Stimulated activated CD8-positive, alpha-beta memory T cell treated with anti-CD3 and anti-CD28 coated beads, Interleukin-4, amount 100 ng/mL, for 48 hours (primary cell): ENCODE results near the gene TADA3.
A peak's percentile ranks its signal among the peaks of the same experiment; 100 is the strongest.

ENCODE experiments used
- DNase-seq: peaks from one replicate; pipeline ENCODE4 v3.0.0-alpha.2; 2020

The TADA3 gene

DNA sequence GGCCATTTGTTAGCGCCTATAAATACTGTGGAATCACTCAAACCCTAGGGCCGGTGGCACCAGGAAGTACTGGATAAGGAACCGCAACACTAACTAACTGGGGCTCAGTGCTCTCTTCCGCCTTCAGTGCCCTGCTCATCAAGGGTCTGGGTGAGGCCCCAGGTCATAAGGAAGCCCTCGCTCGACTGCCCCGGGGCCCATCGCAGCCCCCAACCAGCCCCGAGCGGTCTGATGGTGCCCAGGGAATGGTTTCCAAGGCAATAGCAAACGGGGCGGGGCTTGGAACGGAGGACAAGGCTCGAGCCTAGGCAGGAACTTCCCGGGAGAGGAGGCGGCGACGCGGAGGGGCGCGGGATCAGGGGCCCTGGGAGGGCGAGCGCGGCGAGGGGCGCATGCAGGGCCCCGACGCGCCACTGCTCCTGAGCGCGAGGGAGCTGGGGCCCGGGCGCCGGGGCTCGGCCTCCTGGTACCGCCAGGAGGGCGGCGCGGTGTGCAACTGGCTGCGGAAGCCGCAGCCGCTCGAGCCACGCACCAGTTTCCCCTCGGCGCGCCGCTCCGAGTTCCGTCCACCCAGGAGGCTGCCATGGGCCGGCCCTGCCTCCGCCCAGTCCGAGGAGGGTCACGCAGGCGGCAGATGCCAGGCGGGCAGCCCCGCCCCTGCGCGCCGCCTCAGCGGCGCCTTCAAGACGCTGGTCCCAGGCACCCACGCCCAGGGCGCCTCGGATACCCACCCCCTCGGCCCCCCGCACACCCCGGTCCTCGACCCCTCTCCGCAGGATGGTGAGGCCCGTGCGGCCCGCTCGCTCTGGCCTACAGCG is 17.6 kb upstream of the TADA3 start, which contains the start of gene TTLL3:
TTLL3 (plus strand) TSS at position 648 of the 818 bp plus-strand sequence. CDS start 400 bp downstream, outside the sequence.
- DNase-seq = peak; percentile 66

DNA sequence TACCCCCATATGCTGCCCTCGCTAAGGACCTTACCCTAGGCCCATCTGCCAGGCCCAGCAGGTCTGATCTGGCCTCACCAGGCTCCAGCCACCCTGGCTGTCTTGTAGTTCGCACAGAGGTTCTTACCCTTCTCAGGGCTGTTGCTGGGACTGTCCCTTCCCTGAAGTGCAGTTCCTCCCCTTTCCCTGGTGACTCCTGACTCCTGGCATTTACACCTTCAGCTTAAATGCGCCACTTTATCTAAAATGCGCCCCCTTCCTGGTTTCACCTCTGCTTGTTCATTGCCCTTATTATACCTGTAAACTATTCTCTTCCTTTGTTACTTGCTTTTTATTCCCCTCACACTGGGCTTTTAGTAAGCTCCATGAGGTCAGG is 17.0 kb upstream of the TADA3 start:
- DNase-seq = peak; percentile 40

GRCh38 chr3:9808345-9809037 is 16.2 kb upstream of the TADA3 start:
- peak; percentile 64 for DNase-seq

DNA sequence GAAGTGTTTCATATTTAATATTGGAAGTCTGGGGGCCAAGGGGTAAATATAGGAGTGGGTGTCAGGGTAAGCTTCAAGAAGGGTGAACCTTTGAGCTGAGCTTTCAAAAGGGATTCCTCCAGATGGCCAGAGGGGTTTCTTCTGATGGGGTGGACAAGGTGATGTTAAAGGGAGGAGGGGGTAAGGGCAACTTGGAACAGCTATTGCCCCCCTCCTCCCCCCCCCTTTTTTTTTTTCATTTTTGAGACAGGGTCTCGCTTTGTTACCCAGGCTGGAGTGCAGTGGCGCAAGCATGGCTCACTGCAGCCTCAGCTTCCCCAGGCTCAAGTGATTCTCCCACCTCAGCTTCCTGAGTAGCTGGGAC is 15.7 kb upstream of the TADA3 start:
- DNase-seq = no peak

GRCh38 chr3:9806688-9807589 is 14.7 kb upstream of the TADA3 start:
- no peak for DNase-seq

DNA sequence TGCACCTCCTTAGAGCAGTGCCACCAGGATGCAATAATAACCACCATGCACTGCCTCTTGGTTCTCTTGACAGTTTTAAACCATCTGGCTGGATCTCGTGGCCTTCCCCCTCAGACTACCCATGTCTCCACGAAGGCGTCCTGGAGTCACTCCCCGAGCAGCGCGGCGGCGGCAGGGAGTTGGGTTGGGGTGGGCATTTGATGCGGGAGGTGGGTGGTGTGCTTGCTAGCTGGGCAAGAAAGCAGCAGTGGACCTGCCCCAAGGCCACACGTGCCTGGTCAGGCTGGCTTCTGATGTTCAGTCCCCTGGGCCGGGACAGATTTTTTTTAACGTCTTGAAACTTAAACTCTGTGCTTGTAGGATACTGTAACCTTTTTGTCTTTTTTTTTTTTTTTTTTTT is 13.9 kb upstream of the TADA3 start:
- no peak for DNase-seq

DNA sequence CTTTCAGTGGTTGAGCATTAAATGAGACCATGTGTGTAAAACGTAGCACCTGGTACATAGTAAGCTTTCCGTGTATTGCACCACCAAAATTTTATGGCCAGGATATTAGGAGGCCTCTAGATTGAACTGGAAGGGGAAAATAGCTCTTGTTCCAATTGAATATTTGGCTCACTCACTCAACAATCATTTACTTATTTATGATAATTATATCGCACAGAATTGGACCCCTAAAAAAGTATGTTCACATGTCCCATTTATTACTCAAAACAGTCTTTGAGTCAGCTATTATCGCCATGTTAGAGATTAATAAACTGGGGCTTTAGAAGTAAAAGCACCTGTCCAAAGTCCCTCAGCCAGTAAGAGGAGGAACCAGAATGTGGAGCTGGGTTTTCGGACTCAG is 12.7 kb upstream of the TADA3 start:
- no peak for DNase-seq

- no peak for DNase-seq
These were observed 11.2 kb upstream of the TADA3 start for GRCh38 chr3:9803494-9803893.

GRCh38 chr3:9800529-9800928 is 8.3 kb upstream of the TADA3 start:
- DNase-seq = no peak

- DNase-seq = no peak
These were observed 5.1 kb upstream of the TADA3 start for GRCh38 chr3:9797196-9797945.

GRCh38 chr3:9795207-9795606 is 2.9 kb upstream of the TADA3 start:
- no peak for DNase-seq

GRCh38 chr3:9794400-9794799 is 2.1 kb upstream of the TADA3 start:
- DNase-seq = no peak

- peak; percentile 59 for DNase-seq
These were observed 998 bp upstream of the TADA3 start for GRCh38 chr3:9793161-9793781.

DNA sequence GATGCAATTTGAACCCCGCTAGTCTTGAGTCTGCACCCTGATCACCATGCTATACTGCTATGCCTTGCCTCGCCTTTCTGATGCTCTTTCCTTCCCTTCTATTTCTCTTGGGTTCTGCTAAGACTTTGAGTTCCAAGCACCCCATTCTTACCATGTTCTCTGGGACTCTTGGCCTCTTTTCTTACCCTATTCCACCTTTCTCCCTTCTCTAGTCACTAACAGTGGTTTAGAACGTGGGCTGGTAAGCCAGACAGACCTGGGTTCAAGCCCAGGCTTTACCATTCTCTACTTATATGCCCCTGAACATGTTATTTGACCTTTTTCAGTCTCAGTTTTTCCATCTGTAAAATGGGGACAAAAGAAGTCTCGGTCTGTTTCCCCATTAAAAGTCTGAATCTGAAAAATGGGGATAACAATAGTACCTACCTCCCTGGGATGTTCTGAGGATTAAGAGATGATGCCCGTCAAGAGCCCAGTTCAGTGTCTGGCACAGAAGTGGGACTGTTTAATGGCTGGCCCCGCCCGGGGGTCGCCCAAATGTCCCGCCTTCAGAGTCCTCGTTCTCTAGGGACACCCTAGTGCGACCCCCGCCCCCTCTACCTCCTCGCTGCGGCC is 376 bp downstream of the TADA3 start:
- DNase-seq = no peak

- DNase-seq = no peak
These were observed 1.1 kb downstream of the TADA3 start for GRCh38 chr3:9791127-9791526.

GRCh38 chr3:9787714-9788113 is 4.6 kb downstream of the TADA3 start:
- peak; percentile 58 for DNase-seq

DNA sequence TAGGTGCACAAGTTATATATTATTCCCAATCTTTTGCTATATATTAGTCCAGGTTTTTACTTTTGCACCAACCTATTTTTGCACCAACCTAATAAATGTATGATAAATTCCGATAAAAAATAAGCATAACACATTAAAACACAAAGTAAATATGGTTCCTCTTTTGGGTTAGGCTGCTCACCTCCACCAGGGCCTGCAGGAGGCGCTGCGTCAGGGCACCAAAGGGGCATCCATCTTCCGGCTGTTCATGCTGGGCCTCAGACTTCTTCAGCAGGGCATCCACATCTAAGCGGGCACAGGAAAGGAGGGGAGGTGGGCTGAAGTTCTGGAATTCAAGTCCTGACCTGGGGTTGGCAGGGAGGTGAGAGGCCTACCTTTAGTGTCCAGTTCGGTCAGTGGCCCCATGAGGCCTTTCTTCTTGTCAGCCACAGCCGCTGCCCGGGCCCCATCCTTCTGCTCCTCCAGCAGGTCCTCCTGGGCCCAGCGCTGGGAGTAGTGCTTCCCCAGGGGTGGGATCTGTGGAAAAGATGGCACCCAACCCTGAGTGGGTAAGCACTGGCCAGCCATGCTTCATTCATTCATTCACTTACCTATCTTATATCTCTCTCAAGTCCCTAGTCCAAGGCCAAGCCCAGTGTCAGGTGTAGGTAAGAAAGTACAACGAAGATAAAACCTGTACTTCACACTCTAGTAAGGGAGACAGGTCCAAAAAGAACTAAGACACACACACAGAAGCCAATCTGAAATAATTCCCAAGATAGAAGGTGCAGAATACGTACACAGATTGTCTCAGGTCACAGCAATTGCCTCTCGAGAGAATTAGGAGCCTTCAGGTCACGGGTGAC is 5.2 kb downstream of the TADA3 start:
- DNase-seq = no peak

DNA sequence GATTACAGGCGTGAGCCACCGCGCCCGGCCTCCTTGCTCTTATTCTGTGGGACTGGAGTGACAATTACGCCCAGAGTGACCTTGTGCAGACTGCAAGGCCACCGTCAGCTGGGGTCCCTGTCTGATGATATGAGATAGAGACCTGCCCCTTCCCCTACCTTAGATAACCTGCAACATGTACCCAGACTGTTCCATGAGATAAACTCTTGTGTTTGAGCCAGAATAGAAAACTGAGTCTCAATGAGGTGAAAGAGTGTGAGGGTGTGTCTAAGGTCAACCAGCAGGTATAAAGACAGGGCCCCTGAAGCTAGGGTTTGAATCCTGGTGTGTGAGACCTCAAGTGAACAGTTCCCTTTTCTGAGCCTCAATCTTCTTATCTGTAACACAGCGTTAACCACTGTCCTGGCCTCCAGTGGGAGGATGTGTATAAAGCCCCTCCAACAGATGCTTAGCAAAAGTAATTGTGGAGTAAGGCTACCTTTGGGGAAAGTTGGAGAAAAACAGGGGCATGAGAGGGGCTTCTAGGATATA is 6.0 kb downstream of the TADA3 start:
- no peak for DNase-seq

DNA sequence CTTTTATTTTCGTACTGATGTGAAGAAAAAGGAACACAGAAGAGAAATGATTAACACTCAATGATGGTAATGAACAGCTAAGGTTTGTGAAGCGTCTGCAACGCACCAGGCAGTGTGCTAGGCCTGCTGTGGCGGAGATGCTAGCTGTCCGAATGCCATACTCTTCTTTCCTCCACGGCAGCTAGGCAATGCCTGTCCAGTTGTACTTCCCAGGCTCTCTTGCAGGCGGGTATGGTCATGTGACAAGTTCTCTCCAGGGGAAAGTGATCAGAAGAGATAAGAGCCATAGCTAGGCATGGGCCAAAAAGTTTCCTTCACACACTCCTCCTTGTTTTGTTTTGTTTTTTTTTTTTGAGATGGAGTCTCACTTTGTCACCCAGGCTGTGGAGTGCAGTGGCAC is 6.7 kb downstream of the TADA3 start:
- DNase-seq = no peak

DNA sequence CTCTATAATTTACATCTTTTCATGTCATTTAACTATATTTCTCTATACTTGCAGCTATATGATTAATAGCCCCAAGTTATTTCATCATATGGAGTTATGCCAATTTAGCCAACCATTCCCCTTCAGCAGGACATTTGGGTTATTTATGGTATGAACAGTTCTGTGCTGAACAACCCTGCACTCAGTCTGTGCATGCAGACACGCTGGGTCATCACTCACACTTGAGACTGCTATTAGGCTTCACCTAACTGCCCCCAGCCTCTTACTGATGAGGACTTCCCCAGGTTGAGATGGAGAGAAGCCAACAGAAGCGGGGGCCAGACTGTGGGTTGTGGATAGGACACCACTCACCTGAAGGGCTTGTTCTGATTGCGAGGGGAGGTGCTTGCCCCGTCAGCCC is 7.3 kb downstream of the TADA3 start:
- no peak for DNase-seq

- DNase-seq = no peak
These were observed 8.3 kb downstream of the TADA3 start for GRCh38 chr3:9783954-9784353.
